BJ (cell line): ENCODE measurements around the gene G6PC2. TPM values are rescaled to one million over a fixed set of nuclear protein-coding genes. Genes with fewer than 3 reads are reported as not detected.

ENCODE experiments used
- CTCF ChIA-PET: fragments of 350-600 bp; formaldehyde crosslinking; extraction: SDS; loops from one replicate; lab custom pipeline; 2021; ENCODE audit warnings: antibody characterized with exemption, inconsistent platforms; lab: Yijun Ruan, JAX
- POLR2A ChIA-PET: fragments of 300-600 bp; sonication (Branson Sonifier 250); formaldehyde crosslinking; extraction: SDS; loops from one replicate; lab custom pipeline; 2021; ENCODE audit warnings: antibody characterized with exemption; lab: Charles Lee
- DNase-seq: peaks from one replicate; pipeline ENCODE4 v3.0.0-alpha.2; 2011; ENCODE audit warnings: low read depth
- H3K27me3 ChIP-seq: 2 replicates; pipeline ENCODE4 v1.6.0; 2011; ENCODE audit warnings: low read length; ENCODE audit not compliant: control insufficient read depth, insufficient read depth
- H3K36me3 ChIP-seq: 2 replicates; pipeline ENCODE4 v1.5.1; 2011; ENCODE audit warnings: low read length; ENCODE audit not compliant: control insufficient read depth, insufficient read depth
- H3K4me3 ChIP-seq: 2 replicates; pipeline ENCODE4 v1.5.1; 2011; ENCODE audit warnings: low read depth, mild to moderate bottlenecking, control low read depth, low read length
- CTCF ChIP-seq: IDR thresholded peaks from 2 replicates; pipeline ENCODE4 v1.5.1; 2011; ENCODE audit warnings: low read depth, mild to moderate bottlenecking, control low read depth, inconsistent platforms, low read length, moderate library complexity; ENCODE audit not compliant: insufficient read depth
- polyA plus RNA-seq: library from polyadenylated mRNA; depleted of rRNA; stranded (reverse); fragments of >200 nt; gene quantifications from 2 replicates; pipeline ENCODE4 v1.2.3, GENCODE V29; 2011; rRNA removed

Gene G6PC2
- polyA plus RNA-seq, 1 experiment, result not detected

GRCh38 chr2:168952424-168952823 lies 51.3 kb downstream of the G6PC2 start:
- CTCF ChIA-PET, result no interaction called here
- Histone ChIP-seq H3K36me3 (no peaks in the 10 kb centered on the region), H3K27me3 (no peaks in the 10 kb centered on the region), H3K4me3 (no peak overlapping the region)
- DNase-seq, result no peak
- POLR2A ChIA-PET, result no interaction called here
- no peak for TF ChIP-seq CTCF

- Histone ChIP-seq H3K36me3 (no peaks in the 10 kb centered on the region), H3K27me3 (no peaks in the 10 kb centered on the region), H3K4me3 (no peak overlapping the region)
- CTCF ChIA-PET, result interaction anchor here (0.6 kb wide), 1 partner anchor 1034 kb away, joined by 3 read pairs; no protein-coding TSS in a partner anchor
- POLR2A ChIA-PET, result no interaction called here
- DNase-seq, result no peak
- TF ChIP-seq CTCF, result no peak
These were observed 53.2 kb downstream of the G6PC2 start for GRCh38 chr2:168954256-168954655.

GRCh38 chr2:168955321-168955720 lies 54.2 kb downstream of the G6PC2 start:
- H3K36me3 ChIP-seq, result no peaks in the 10 kb centered on the region
- no peaks in the 10 kb centered on the region for H3K27me3 ChIP-seq
- no peak overlapping the region for H3K4me3 ChIP-seq
- no peak for DNase-seq
- POLR2A ChIA-PET, result no interaction called here
- CTCF ChIA-PET, result no interaction called here
- no peak for TF ChIP-seq CTCF

GRCh38 chr2:168956392-168956791 lies 55.3 kb downstream of the G6PC2 start:
- no peak for DNase-seq
- Histone ChIP-seq H3K36me3 (no peaks in the 10 kb centered on the region), H3K27me3 (no peaks in the 10 kb centered on the region), H3K4me3 (no peak overlapping the region)
- TF ChIP-seq CTCF, result no peak
- CTCF ChIA-PET, result interaction anchor here (1.2 kb wide), 1 partner anchor 8 kb away, joined by 3 read pairs; no protein-coding TSS in a partner anchor
- POLR2A ChIA-PET, result no interaction called here

Other genes with a start within 250 kb of the G6PC2 start
- gene NOSTRIN, start 98.7 kb upstream of the G6PC2 start, polyA plus RNA-seq, result not detected in 2 replicates
- 4.8 and 9.5 TPM in 2 replicates for gene SPC25, start 10.9 kb upstream of the G6PC2 start, polyA plus RNA-seq
- not detected in 2 replicates for gene ABCB11, start 130.0 kb downstream of the G6PC2 start, polyA plus RNA-seq
- gene DHRS9, start 168.3 kb downstream of the G6PC2 start, polyA plus RNA-seq, result not detected in 2 replicates